Right atrium auricular region (tissue), 2 donors: Measurements from ENCODE around the gene WWTR1. TPM values are rescaled to one million over a fixed set of nuclear protein-coding genes. Genes with fewer than 3 reads are reported as not detected.

Experiments used
- DNase-seq: peaks from one replicate; pipeline ENCODE4 v3.0.0-alpha.2; 2019; ENCODE audit warnings: low spot score
- H3K27ac ChIP-seq, 2 donors: fragments of 200-600 bp; sonication (generic); 1 replicate in 1 of 2; 2 replicates in 1 of 2; pipeline ENCODE4 v1.5.1; 2016 to 2019
- H3K27me3 ChIP-seq, 2 donors: fragments of 200-600 bp; sonication (generic); one replicate each; pipeline versions ENCODE4 v1.5.1 to v1.6.0; 2017 to 2019
- H3K36me3 ChIP-seq: fragments of 200-600 bp; sonication (generic); one replicate; pipeline ENCODE4 v1.5.1; 2016
- H3K4me1 ChIP-seq, 2 donors: fragments of 200-600 bp; sonication (generic); one replicate each; pipeline versions ENCODE4 v1.5.1 to v1.6.0; 2017 to 2019
- H3K4me3 ChIP-seq, 2 donors: fragments of 200-600 bp; sonication (generic); 1 replicate in 1 of 2; 2 replicates in 1 of 2; pipeline ENCODE4 v1.5.1; 2017 to 2019; ENCODE audit warnings: mild to moderate bottlenecking in 1 of 2, moderate library complexity in 1 of 2
- H3K9me3 ChIP-seq, 2 donors: fragments of 200-600 bp; sonication (generic); one replicate each; pipeline ENCODE4 v1.5.1; 2019
- CTCF ChIP-seq, 2 donors: fragments of 200-600 bp; sonication (generic); IDR thresholded peaks; one replicate each; pipeline ENCODE4 v1.5.1; 2019; ENCODE audit warnings: antibody characterized with exemption in 2 of 2
- total RNA-seq, 2 donors: library from RNA; depleted of rRNA; stranded (reverse); fragments of >200 nt; gene quantifications; one replicate each; pipeline ENCODE4 v1.1.0, GENCODE V29; 2016

Gene WWTR1
- total RNA-seq, 2 donors from 2014 or later = 53.4 to 73.1 TPM

- Histone ChIP-seq H3K4me1 (peaks cover 0 to 75% of the 10 kb centered on the region in 2 donors), H3K27ac (no peak overlapping the region), H3K9me3 (no peaks in the 10 kb centered on the region), H3K36me3 (no peaks in the 10 kb centered on the region), H3K4me3 (no peak overlapping the region), H3K27me3 (no peaks in the 10 kb centered on the region)
- TF ChIP-seq CTCF (IDR thresholded peaks at IDR 0.05) = no peak
- DNase-seq = no peak
These were observed 125.2 kb downstream of the WWTR1 start for GRCh38 chr3:149532489-149533180.

- no peak overlapping the region for H3K27ac ChIP-seq
- TF ChIP-seq CTCF (IDR thresholded peaks at IDR 0.05) = no peak
- H3K4me3 ChIP-seq = no peak overlapping the region
- DNase-seq = no peak
- H3K4me1 ChIP-seq = peaks cover 0 to 54% of the 10 kb centered on the region in 2 donors
- H3K9me3 ChIP-seq = no peaks in the 10 kb centered on the region
- H3K36me3 ChIP-seq = peaks cover 17% of the 10 kb centered on the region
- no peaks in the 10 kb centered on the region for H3K27me3 ChIP-seq
These were observed 128.7 kb downstream of the WWTR1 start for GRCh38 chr3:149529099-149529498.

- H3K4me3 ChIP-seq = no peak overlapping the region
- TF ChIP-seq CTCF (IDR thresholded peaks at IDR 0.05) = no peak
- H3K4me1 ChIP-seq = peaks cover 0 to 46% of the 10 kb centered on the region in 2 donors
These were observed 129.5 kb downstream of the WWTR1 start for GRCh38 chr3:149528340-149528650.

GRCh38 chr3:149527531-149528339 is 130.1 kb downstream of the WWTR1 start:
- Histone ChIP-seq H3K27ac (peak overlapping the region; percentile 17 to 23), H3K9me3 (no peaks in the 10 kb centered on the region), H3K4me1 (peaks cover 0 to 40% of the 10 kb centered on the region in 2 donors), H3K4me3 (no peak overlapping the region), H3K27me3 (no peaks in the 10 kb centered on the region), H3K36me3 (peaks cover 26% of the 10 kb centered on the region)
- peak in 1 of 2 donors; percentile 65 for TF ChIP-seq CTCF (IDR thresholded peaks at IDR 0.05)
- DNase-seq = no peak

More at GRCh38 chr3:149528340-149528650, 129.5 kb downstream of the WWTR1 start:
- DNase-seq = no peak
- Histone ChIP-seq H3K27me3 (no peaks in the 10 kb centered on the region), H3K9me3 (no peaks in the 10 kb centered on the region), H3K36me3 (peaks cover 25% of the 10 kb centered on the region), H3K27ac (peak overlapping the region; percentile 17 to 23)

GRCh38 chr3:149523512-149524299 is 134.1 kb downstream of the WWTR1 start:
- no peaks in the 10 kb centered on the region for H3K9me3 ChIP-seq
- H3K36me3 ChIP-seq = peaks cover 41% of the 10 kb centered on the region
- H3K27me3 ChIP-seq = no peaks in the 10 kb centered on the region
- H3K4me3 ChIP-seq = no peak overlapping the region
- DNase-seq = no peak
- no peak overlapping the region for H3K27ac ChIP-seq
- H3K4me1 ChIP-seq = peaks cover 0 to 21% of the 10 kb centered on the region in 2 donors
- TF ChIP-seq CTCF (IDR thresholded peaks at IDR 0.05) = no peak
